Tongue (tissue), 3 donors: ENCODE measurements around the gene NCEH1. TPM values are rescaled to one million over a fixed set of nuclear protein-coding genes. Genes with fewer than 3 reads are reported as not detected.

ENCODE experiments used
- DNase-seq: peaks from one replicate; pipeline ENCODE4 v3.0.0-alpha.2; 2015
- small RNA-seq: library from RNA; depleted of rRNA; stranded (forward); fragments of <200 nt; gene quantifications from one replicate; pipeline ENCODE3, GENCODE V24; 2014; ENCODE audit warnings: low replicate concordance
- total RNA-seq: library from RNA; depleted of rRNA; stranded (reverse); fragments of >200 nt; gene quantifications from one replicate; pipeline ENCODE4 v1.2.3, GENCODE V29; 2014

NCEH1 gene
- total RNA-seq, 1 donor from 2014 or later, result 4.7 TPM

DNA sequence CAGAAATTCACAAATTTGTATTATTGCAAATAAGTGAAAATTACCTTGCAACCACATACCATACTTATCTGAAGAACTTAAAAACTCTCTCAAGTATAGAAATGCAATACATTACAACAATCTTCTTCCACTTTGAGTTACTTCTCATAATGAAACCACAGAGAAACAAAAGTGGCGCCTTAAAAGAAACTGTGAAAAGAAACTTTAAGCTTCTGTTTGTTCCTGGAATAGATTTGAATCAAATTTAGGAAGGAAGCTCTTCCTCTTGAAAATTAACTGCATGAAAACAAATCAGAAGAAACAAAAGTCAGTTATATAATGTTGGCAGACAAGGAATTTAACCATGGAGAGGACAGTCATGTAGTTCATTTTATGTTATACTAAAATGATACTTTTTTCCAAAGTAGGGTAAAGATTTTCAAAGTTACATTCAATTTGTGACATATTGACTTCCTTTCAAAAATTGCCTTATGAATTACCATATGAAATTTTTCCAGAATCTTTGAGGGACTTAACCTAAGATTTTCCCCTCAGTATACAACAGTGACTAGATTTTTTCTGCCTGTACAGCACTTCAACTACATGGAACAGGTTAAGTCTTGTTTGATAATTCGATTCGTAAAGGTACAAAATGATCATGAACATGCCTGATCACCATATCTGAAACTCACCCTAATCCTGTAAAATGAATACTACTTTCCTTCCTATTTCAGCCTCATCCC is 130.0 kb downstream of the NCEH1 start:
- no peak for DNase-seq

Small RNA genes within 50 kb of the gene (small RNA-seq; reads per million reads assigned to genes)
- not detected for gene RNU6-547P

Other genes starting within 250 kb of the NCEH1 start
- 17.3 TPM for gene TNFSF10, start 187.6 kb downstream of the NCEH1 start, total RNA-seq
- 31.5 TPM for gene ECT2, start 39.7 kb upstream of the NCEH1 start, total RNA-seq